NCI-H1436 (cell line): ENCODE data around the gene LRRC8C.

Source experiments
- DNase-seq: peaks from one replicate; lab custom pipeline; 2025; lab: John Stamatoyannopoulos, UW

LRRC8C gene

DNA sequence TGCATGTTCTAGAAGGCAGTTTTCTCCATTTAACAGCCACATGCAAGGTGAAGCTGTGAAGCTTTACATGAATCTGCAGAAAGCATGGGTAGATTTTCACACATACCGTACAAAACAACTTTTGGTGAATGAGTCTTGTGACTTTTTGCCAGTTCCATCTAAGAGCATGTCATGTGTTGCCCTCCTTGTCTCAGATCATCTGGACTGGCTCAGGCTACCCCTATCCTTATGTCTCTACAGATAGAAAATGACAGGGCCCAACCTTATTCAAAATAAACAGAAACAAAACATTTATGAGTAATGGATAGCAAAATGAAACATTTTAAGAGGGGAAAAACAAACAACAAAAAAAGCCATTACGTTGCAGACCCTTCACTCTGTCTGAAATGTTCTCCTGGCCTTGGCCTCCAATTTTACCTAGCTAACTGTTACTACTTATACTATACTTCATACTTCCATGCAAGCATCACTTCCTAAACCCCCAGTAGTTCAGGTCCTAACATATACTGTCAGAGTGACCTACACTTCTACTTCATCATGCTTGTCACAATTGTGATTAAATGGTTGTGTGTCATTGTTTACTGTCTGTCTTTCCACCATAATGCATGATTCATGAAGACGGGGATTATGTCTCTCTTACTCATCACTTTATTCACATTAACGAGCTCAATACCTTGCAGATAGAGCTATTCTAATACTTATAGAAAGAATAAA is 39.0 kb downstream of the LRRC8C start:
- DNase-seq, result no peak

DNA sequence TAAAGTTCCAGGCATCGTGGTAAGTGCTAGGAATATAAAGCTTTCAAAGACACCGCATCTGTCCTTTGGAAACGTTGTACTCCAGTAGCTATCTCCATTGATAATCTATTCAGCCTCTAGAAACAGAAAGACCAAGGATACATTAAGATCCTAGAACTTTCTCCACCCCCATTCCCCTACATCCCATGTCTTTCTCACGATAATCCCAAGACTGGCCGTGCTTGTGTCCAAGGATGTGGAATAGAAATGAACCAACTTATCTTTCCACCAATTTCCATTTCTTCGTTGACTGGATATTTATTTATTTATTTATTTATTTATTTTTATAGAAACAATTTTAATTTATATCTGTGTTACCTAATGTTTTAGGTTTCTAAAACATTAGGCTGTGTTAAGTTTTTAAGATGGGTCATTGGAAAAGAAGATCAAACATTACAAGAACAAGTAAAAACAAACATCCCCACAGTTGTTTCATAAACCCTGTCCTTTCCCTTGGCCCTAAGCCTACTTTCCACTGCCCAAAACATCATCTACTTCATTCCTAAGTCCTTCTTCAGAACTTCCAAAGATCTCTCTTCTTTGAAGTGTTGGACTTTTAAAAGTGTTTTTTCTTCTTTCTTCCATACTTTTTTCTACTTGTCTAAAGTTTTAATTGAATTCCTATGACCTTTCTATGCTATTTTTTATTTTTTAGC is 39.7 kb downstream of the LRRC8C start:
- no peak for DNase-seq

DNA sequence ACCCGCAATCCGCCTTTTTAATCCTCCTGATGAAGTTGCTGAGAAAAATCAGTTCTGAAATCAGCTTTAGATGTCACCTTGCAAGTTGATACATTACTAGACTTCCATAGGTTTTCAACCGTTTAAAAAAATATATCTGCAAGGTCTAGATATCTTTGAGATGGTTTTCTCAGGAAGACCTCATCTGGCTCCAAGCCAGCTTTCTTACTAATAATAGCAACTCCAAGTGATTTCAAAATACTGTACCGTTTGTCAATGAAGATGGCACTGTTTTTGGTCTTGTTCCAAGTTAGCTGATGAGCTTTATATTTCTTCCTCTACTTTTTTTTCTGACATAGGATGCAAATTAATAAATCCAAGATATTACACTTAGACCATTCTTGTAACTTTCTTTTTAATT is 40.3 kb downstream of the LRRC8C start:
- DNase-seq, result no peak

DNA sequence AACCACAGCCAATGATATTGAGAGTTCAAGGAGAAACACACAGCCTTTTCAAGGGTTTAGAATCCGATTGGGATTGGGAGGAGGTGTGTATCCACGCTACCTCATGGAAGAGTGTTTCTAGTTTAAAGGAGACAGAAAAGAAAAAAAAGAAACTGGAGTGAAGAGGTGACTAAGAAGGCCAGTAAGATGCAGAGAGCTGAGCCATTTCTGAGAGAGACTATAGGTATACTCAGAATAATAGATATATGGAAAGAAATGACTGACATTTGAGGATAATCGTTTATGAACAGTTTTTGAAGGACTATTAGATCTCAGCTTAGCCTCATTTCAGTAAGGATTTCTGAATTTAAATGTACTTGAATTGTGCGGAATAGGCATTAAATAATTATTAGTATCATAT is 42.8 kb downstream of the LRRC8C start:
- DNase-seq, result no peak

DNA sequence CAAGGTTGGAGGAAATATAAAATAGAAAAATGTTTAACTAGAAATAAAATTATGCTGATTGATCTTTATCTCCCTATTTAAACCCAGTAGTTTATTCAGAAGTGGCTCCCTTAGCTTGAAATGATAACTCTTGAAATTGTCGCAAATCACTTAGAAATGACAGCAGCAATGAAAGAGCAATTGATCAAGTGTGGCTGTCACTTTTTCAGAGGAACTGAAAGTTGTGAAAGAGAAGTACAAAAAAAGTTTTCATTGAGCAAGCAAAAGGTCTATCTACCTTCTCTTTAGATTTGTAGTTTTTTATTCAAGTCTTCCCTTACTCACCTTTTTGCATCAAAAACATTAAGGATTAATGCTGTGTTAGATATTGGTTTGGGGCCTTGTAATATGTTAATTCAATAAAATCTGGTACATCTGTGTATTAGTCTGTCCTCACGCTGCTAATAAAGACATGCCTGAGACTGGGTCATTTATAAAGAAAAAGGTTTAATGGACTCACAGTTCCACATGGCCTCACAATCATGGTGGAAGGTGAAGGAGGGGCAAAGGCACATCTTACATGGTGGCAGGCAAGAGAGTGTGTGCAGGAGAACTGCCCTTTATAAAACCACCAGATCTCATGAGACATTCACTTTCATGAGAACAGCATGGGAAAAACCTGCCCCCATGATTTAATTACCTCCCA is 48.3 kb downstream of the LRRC8C start:
- no peak for DNase-seq

DNA sequence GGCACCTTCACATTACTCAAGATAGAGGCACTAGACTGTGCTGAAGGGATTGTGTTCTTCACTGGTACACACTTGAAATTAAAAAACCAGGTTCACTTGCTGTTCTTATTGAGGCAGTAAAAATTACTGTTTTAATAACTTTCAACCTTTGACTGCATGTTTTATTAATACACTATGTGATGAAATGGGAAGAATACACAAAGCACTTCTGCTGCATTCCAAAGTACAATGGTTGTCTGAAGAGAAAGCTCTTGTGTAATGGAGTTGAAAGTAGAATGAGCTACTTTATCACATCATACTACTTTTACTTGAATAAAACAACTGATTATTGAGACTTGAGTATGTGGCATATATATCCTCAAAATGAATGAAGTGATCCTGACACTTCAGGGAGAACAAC is 49.7 kb downstream of the LRRC8C start:
- no peak for DNase-seq

DNA sequence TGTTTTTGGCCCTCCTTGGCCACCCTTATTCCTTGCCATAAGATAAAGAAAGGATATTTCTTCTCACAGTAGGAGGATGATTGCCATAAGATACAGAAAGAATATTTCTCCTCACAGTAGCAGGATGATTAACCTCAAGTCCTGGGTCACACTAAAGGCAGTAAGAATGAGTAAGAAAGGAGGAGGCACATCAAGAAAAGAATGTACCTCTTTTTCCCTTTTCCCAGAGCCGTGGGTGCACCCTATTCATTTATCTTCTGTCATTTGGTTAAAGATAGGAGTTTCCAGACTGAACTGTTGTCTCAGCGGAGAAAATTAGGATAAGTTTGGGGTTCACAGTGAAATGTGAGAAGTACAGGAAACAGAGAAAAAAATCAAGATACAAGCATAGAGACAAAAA is 52.5 kb downstream of the LRRC8C start:
- DNase-seq, result no peak

DNA sequence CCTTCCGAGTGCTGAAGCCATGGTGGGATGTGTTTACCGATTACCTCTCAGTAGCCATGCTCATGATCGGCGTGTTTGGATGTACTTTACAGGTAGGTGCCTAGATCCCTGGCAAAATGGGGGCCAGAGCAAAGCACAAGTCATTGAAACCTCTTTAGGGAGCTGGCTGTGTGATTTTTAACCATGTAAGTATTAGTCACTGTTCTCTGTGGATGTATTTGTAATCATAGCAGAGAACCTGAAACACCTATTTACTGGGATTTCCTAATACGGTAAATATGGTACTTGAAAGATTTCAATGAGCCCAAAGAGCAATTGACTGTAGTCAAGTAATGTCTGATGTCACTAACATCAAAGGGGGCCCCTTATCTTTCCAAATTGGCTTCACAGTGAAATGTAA is 53.6 kb downstream of the LRRC8C start:
- DNase-seq, result no peak

DNA sequence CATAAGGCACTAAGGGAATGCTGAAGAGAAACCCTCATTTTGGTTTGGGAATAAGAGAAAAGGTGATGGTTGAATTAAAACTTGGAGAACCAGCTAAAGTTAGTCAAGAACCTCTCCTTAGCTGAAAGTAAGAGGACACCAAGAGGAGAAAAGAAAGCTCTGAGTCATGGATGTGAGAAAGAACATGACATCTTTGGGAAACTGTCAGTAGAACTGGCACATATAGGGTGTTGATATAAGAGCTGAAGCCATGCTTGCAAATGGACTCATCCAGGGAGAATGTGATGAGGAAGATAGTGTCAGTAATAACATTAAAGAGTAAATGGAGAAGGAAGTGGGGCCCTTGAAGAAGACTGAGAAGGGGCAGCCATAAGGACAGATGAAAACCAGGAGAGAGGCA is 54.3 kb downstream of the LRRC8C start:
- DNase-seq, result no peak

DNA sequence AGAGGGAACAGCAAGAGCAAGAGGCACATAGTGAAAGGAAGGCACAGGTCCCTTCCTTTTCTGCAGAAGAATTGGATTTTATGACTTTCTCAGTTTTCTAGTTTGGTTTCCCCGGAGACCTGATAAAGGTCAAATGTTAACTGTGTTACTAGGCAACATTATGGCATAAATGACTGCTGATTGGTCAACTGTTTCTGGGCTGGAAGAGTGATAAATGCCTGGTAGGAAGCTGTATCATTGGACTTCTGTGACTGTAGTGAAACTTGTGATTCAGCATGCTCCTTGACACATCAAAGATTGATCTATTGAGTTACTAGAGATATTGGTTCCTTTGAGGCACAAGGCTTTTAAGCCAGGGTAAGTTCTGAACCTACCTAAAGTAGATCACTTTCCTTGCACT is 55.7 kb downstream of the LRRC8C start:
- no peak for DNase-seq

DNA sequence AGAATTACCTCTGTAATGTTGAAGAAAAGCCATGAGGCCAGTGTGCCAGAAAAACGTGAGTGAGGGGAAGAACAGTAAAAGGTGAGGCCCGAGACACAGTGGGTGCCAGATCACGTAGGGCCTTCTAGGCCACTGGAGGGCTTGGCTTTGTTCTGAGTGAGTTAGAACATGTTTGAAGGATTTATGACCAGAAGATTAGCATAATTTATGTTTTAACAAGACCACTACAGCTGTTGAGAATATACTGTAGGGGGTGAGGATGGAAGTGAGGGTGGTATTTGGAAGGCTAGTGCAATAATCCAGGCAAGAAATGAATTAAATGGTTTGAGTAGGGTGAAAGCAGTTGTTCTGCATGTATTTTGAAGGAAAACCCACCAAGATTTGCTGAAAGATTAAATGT is 56.3 kb downstream of the LRRC8C start:
- no peak for DNase-seq

DNA sequence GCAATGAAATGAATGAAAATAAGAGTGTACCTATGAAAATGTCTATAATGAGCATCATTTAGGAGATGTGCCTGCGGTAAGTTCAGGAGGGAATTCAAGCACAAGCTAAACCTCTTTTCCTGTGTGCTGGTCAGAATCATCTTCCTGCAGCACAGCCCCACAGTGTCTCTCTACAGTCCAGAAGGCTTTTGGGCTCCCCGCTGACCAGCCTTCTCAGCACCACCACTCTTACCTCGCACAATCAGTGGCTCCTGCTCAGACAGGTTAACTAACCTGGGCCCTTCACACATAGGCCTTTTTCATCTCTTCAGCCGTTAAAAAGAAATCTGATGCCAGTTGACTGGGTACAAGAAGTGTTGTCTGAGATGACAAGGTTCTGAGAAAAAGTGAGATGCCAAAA is 57.7 kb downstream of the LRRC8C start:
- no peak for DNase-seq

DNA sequence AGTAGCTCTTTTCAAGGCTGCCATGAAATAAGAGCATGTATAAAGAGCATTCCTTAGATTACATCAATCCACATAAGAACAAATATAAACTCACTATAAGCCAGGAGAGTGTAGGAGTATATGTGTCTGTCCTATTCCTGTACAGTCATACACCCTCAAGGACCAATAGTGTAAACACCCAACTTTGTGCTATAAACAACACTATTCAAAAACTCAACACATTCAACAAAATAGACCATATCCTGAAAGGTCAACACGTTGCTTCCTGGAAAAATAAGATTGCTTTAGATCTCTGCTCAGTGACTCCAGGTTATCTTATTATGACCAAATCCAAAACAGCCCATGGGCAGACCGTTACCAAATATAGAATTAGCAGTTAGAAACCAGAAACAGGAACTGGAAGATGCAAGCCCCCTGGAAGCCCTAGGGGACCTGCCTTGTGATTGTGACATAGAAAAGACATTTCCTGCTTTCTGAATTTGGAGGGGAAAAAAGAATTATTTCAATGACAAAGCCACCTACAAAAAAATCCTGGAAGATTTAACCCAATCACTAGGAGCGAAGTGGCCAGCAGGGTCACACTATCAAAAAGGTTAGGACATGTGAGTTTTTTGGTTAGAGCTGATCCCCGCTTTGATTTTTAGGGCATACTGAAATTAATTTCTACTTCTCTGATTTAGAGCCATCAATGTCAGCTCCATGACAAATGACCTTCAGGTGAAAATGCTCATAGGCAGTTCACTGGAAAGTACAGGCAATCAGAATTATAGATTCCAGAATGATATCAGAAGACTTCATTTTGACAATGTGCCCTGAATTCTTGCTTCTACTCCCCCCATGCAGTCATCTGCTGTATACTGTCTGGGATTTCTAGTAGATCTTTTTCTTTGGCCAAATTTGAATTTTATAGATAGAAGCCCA is 59.9 kb downstream of the LRRC8C start:
- no peak for DNase-seq

DNA sequence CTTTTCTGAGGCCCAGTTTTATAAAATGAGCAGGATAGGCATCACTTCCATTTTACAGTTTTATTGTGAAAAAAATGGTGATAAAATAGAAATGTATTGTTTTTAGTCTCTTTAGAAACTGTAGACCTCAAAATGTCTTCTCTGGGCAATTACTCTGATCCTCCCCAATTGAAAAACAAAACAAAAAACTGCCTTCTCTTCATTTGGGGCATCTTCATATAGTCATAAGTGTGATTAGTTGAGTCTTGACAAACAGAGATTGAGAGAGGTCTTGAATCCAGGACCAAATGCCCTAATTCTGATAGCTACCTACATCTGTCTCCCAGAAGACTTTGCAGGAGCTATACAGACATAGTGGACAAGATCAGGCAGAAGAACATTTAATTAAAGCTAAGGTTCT is 62.9 kb downstream of the LRRC8C start:
- no peak for DNase-seq

DNA sequence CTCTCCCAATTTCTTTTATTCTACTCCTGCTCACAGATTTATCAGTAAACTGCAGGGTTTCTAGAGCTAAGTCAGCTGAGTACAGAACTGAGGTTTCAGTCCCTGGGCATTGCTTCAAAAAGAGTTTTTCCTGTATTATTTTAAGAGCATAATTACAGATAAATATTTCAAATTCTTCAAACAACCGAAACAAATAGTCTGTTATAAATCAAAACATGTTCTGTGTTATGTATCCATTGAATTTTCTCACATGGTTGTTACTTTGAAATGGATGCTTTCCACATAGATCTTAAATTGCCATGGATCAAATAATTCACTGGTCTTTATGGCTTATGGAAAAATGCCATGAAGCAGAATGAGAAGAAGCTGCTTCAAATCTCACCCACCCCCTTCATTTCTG is 64.5 kb downstream of the LRRC8C start:
- DNase-seq, result no peak

DNA sequence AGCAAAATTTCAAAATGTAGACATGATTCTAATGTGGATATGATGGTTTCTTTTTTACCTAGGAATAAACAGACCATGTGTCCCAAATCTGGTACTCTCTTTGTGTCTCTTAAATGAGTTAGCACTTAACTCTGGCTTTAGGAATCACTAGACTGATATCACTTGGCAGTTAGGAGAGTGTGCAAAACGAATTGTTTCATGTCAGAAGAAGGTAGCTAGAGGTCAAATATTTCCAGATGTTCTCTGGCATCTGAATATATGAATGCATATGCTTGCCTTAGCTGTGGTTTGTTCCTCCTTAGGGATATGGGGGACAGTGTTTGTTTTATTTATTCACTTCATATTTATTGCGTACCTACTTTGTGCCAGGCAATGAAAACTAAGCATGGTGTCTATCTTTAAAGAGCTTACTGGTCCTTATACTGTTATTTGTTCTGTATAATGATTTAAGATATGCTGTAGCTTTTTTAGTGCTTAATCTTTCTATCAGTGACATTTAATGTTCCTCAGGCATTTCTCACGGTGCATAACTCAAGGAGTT is 65.2 kb downstream of the LRRC8C start:
- DNase-seq, result no peak

DNA sequence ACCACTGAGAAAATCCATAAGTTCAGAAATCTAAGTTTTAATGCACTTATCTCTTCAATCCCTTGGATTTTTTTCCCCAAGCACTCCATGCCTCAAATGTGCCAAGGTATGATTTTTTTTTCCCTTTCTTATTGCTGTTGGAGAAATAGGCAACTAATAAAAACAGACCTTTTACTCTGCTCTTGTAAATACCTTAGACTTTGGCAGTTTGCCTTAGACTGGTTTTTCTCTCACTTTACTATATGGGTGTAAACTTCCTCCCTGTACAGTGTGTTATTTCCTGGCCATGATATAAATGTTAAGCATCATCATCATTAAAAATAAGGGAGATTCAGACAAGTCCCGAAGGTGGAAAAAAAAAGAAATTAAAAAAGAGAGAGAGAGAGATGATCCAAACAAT is 65.7 kb downstream of the LRRC8C start:
- DNase-seq, result no peak

DNA sequence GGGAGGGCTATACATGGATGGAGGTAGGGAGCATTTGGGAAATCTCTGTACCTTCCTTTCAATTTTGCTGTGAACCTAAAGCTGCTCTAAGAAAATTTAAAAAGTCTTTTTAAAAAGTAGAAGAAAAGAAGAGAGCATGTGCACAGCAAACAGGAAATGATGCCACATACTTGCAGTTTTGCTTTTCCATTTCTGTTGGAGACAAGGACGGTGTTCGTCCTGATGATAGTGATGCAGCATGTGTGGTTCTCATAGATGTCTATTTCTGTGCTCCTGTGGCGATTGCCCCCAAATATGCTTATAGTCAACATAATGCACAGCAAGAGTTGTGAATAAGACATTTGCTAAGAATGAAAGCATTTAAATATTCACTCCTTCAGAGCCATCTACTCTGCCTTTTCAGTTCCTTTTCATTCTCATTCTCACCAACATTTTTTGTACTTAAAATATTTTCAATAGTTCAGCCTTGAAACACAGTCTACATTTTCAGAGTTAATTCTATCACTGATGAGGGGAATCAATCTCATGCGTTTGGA is 66.6 kb downstream of the LRRC8C start:
- no peak for DNase-seq

DNA sequence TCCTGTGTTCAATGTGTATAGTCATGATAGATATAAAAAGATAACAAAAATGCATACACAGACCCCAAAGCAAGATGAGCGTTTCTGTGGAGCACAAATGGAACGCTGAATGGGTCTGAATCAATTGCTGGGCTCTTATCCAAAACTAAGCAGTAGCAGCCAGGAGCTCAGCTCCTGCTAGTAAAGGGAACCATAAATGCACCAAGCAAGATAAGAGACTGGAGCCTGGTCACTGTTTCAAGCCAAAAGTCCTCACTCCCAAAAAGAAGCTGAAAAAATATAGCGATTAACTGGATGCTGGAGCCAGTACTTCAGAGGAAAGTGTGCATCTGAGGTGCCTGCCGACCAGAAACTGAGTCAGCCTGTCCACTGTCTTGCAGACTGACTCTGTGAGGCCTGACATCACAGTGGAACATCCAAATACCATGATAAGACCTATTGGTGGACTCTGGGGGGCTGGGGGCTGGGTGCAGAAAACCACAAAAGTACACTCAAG is 68.9 kb downstream of the LRRC8C start:
- DNase-seq, result no peak

DNA sequence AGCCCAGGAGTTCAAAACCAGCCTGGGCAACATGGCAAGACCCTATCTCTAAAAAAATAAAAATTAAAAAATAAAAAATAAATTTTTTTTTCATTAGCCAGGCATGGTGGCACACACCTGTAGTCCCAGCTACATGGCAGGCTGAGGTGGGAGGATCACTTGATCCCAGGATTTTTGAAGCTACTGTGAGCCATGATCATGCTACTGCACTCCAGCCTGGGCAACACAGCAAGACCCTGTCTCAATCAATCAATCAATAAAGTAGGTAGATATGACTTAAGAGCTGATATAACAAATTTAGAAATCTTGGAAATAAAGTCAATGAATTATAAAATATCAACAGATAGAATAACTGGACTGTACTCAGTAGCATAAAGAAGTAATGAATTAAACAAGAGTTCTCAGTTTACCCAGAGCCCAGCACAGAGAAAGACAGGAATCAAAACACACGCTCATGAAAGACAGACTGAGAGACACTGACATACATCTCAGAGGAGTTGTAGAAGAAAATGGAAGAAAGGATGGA is 69.7 kb downstream of the LRRC8C start:
- DNase-seq, result no peak

DNA sequence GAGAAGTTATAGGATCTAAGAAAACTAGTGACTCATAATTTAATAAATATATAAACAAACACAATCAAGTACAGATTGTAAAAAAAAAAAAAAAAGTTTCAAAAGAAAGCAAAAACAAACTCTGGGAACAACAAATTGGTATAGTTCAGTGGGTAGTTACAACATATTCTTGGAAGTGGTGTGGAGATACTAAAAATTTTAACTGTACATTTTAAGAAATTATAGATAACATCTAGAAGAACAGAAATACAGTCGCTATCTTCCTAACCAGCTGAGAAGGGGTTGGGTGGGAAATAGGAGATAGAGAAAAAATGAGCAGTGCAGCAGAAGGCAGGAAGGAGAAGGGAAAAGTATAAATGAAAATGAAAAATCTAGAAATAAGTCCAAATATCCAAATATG is 70.5 kb downstream of the LRRC8C start:
- no peak for DNase-seq
